Keratinocyte (primary cell): ENCODE data around the gene TECTB. TPM values are rescaled to one million over a fixed set of nuclear protein-coding genes. Genes with fewer than 3 reads are reported as not detected.

Experiments
- DNase-seq: peaks from one replicate; pipeline ENCODE4 v3.0.0-alpha.2; 2011; ENCODE audit warnings: low read depth, missing footprints, low spot score
- FAIRE-seq: peaks from 2 replicates; lab custom pipeline; 2011; peaks lifted over from hg19 to GRCh38; lab: Jason Lieb, UNC
- H2AFZ ChIP-seq: 2 replicates; pipeline ENCODE4 v1.6.0; 2012; ENCODE audit warnings: low read length, control low read depth, inconsistent platforms; ENCODE audit not compliant: control insufficient read depth
- H3K27ac ChIP-seq: 2 replicates; pipeline ENCODE4 v1.5.1; 2011; ENCODE audit warnings: low read length; ENCODE audit not compliant: control insufficient read depth, insufficient read depth
- H3K27me3 ChIP-seq: 3 replicates; pipeline ENCODE4 v1.6.0; 2011; ENCODE audit warnings: low read length; ENCODE audit not compliant: control insufficient read depth, insufficient read depth; ENCODE audit errors: extremely low read depth
- H3K36me3 ChIP-seq, 2 experiments: 2 replicates in 1 of 2; 3 replicates in 1 of 2; pipeline ENCODE4 v1.5.1; 2011; ENCODE audit warnings: low read length in 2 of 2, mild to moderate bottlenecking in 1 of 2; ENCODE audit not compliant: control insufficient read depth in 2 of 2, insufficient read depth in 2 of 2; ENCODE audit errors: extremely low read depth in 1 of 2
- H3K4me1 ChIP-seq: 3 replicates; pipeline ENCODE4 v1.5.1; 2011; ENCODE audit warnings: low read length; ENCODE audit not compliant: control insufficient read depth, insufficient read depth; ENCODE audit errors: extremely low read depth
- H3K4me2 ChIP-seq: 3 replicates; pipeline ENCODE4 v1.6.0; 2011; ENCODE audit warnings: low read depth, low read length; ENCODE audit not compliant: control insufficient read depth, insufficient read depth; ENCODE audit errors: extremely low read depth
- H3K4me3 ChIP-seq, 3 experiments: fragments of 200-600 bp in 1 of 3; sonication (generic) in 1 of 3; 2 replicates in 2 of 3; 3 replicates in 1 of 3; pipeline ENCODE4 v1.5.1; 2011 to 2016; ENCODE audit warnings: low read length in 3 of 3, mild to moderate bottlenecking in 3 of 3, control low read depth in 2 of 3, inconsistent platforms in 1 of 3, low read depth in 1 of 3, mixed read lengths in 1 of 3, mixed run types in 1 of 3, moderate library complexity in 1 of 3; ENCODE audit not compliant: control insufficient read depth in 2 of 3, insufficient read depth in 2 of 3; ENCODE audit errors: extremely low read depth in 1 of 3
- H3K79me2 ChIP-seq: 2 replicates; pipeline ENCODE4 v1.6.0; 2012; ENCODE audit warnings: low read length; ENCODE audit not compliant: control insufficient read depth, insufficient read depth
- H3K9ac ChIP-seq: 3 replicates; pipeline ENCODE4 v1.6.0; 2011; ENCODE audit warnings: low read length; ENCODE audit not compliant: control insufficient read depth, insufficient read depth; ENCODE audit errors: extremely low read depth
- H3K9me1 ChIP-seq: 3 replicates; pipeline ENCODE4 v1.6.0; 2011; ENCODE audit warnings: low read length; ENCODE audit not compliant: control insufficient read depth, insufficient read depth; ENCODE audit errors: extremely low read depth
- H3K9me3 ChIP-seq: 2 replicates; pipeline ENCODE4 v1.5.1; 2012; ENCODE audit warnings: low read depth, low read length; ENCODE audit not compliant: control insufficient read depth
- H4K20me1 ChIP-seq: 3 replicates; pipeline ENCODE4 v1.6.0; 2011; ENCODE audit warnings: low read length; ENCODE audit not compliant: control insufficient read depth, insufficient read depth; ENCODE audit errors: extremely low read depth
- EZH2 ChIP-seq: IDR thresholded peaks from one replicate; pipeline ENCODE4 v1.6.1; 2012; ENCODE audit warnings: inconsistent platforms, mild to moderate bottlenecking, low read length, moderate library complexity
- dilution Hi-C: fragments of 300-500 bp; cut with MboI; formaldehyde crosslinking; loops from one replicate; pipeline ENCODE4 v1.7.0; 2020; ENCODE audit warnings: low sequenced_read_pairs; ENCODE audit not compliant: extremely low pct_ligation_motif_present
- polyA plus RNA-seq, 5 experiments: library from polyadenylated mRNA; depleted of rRNA in 3 of 5; stranded (reverse) in 3 of 5; stranded (forward) in 1 of 5; unstranded in 1 of 5; fragments of >200 nt; gene quantifications; 1 replicate in 1 of 5; 2 replicates in 3 of 5; 3 replicates in 1 of 5; pipeline versions ENCODE4 v1.2.1 to v1.2.3, GENCODE V29; 2011 to 2012; ENCODE audit warnings: missing spikeins in 2 of 5, low read depth in 1 of 5, low replicate concordance in 1 of 5
- TF ChIP-seq, protein P1 (sequence below), 3 experiments: IDR thresholded peaks in 1 of 3; conservative IDR thresholded peaks in 1 of 3; optimal IDR thresholded peaks in 1 of 3; 2 replicates in 2 of 3; 3 replicates in 1 of 3; pipeline versions ENCODE3 to v1.5.1; 2011; ENCODE audit warnings: low read length in 3 of 3, mild to moderate bottlenecking in 3 of 3, moderate library complexity in 2 of 3, control low read depth in 1 of 3, inconsistent platforms in 1 of 3; ENCODE audit not compliant: insufficient read depth in 2 of 3; ENCODE audit errors: extremely low read depth in 1 of 3

TECTB gene
- polyA plus RNA-seq, 1 donor (not counting 4 experiments of a cell fraction or from before 2014, with no cell fraction given) = not detected

DNA sequence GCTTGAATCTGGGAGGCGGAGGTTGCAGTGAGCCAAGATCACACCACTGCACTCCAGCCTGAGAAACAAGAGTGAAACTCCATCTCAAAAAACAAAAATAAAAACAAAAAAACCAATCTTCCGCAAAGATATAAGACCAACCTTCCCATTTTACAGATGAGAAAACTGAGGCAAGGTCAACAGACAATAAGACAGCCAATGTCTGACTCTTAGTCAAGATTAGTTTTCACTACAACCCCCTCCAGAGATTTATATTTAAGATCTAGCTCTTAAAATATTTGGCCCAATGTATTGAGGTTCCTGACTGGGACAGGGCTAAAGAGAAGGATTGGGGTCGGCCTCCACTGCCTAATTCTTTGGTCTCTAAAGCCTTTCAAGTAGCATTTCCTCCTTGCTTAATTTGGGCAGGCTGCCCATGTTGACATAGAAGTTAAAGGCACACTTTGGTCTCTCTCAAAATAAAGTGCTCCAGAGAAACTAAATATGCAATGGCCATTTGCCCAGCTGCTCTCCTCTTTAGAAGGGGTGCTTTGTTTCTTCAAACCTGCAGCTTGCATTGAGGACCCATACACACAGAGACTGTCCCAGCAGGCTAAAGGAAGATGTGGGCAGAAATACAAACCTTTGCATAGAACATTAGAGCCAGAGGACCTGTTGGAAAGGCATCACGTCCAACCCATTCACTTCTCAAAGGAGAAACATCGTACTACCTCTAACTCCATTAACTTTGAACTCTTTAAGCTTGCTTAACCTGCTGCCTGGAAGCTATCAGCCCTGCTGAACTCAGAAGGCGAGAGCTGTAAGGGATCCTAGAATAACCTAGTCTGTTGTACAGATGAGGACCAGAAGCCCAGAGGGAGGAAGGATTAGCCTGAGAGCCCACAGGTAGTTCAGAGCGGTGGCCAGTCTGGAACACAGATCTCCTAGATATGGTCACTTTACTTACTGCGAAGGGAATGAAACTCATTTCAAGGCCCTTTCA, 3.9 kb downstream of the TECTB start:
- no peaks in the 10 kb centered on the region for H3K4me1 ChIP-seq
- no peak for FAIRE-seq
- no peaks in the 10 kb centered on the region for H3K36me3 ChIP-seq

GRCh38 chr10:112287844-112288243, 4.6 kb downstream of the TECTB start:
- H3K4me3 ChIP-seq = no peak overlapping the region
- no peak for DNase-seq
- dilution Hi-C loops = no loop called here

More for the DNA sequence above, 3.9 kb downstream of the TECTB start:
- no peaks in the 10 kb centered on the region for H3K9me3 ChIP-seq
- no peak overlapping the region for H3K4me2 ChIP-seq
- DNase-seq = no peak
- H3K4me3 ChIP-seq = no peak overlapping the region
- dilution Hi-C loops = no loop called here
- no peak overlapping the region for H3K27ac ChIP-seq
- H2AFZ ChIP-seq = no peak overlapping the region
- H3K27me3 ChIP-seq = no peaks in the 10 kb centered on the region
- no peak for TF ChIP-seq EZH2
- TF ChIP-seq, protein P1, sequence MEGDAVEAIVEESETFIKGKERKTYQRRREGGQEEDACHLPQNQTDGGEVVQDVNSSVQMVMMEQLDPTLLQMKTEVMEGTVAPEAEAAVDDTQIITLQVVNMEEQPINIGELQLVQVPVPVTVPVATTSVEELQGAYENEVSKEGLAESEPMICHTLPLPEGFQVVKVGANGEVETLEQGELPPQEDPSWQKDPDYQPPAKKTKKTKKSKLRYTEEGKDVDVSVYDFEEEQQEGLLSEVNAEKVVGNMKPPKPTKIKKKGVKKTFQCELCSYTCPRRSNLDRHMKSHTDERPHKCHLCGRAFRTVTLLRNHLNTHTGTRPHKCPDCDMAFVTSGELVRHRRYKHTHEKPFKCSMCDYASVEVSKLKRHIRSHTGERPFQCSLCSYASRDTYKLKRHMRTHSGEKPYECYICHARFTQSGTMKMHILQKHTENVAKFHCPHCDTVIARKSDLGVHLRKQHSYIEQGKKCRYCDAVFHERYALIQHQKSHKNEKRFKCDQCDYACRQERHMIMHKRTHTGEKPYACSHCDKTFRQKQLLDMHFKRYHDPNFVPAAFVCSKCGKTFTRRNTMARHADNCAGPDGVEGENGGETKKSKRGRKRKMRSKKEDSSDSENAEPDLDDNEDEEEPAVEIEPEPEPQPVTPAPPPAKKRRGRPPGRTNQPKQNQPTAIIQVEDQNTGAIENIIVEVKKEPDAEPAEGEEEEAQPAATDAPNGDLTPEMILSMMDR (optimal IDR thresholded peaks at IDR 0.05 in 1 of 3, IDR thresholded peaks at IDR 0.05 in 1 of 3, conservative IDR thresholded peaks at IDR 0.05 in 1 of 3; ENCODE audit: extremely low read depth in 1 of 3, insufficient read depth in 2 of 3, low read length in 3 of 3) = no peak
- no peak overlapping the region for H3K9ac ChIP-seq
- H4K20me1 ChIP-seq = no peaks in the 10 kb centered on the region
- H3K79me2 ChIP-seq = no peaks in the 10 kb centered on the region
- no peaks in the 10 kb centered on the region for H3K9me1 ChIP-seq

More at GRCh38 chr10:112287844-112288243, 4.6 kb downstream of the TECTB start:
- Histone ChIP-seq H3K9me3 (no peaks in the 10 kb centered on the region), H2AFZ (no peak overlapping the region), H3K4me2 (no peak overlapping the region), H3K4me1 (no peaks in the 10 kb centered on the region), H3K9me1 (no peaks in the 10 kb centered on the region), H3K27ac (no peak overlapping the region), H3K27me3 (no peaks in the 10 kb centered on the region), H3K79me2 (no peaks in the 10 kb centered on the region), H3K9ac (no peak overlapping the region), H3K36me3 (no peaks in the 10 kb centered on the region), H4K20me1 (no peaks in the 10 kb centered on the region)
- no peak for FAIRE-seq
- TF ChIP-seq EZH2 = no peak
- TF ChIP-seq, protein P1 (optimal IDR thresholded peaks at IDR 0.05 in 1 of 3, IDR thresholded peaks at IDR 0.05 in 1 of 3, conservative IDR thresholded peaks at IDR 0.05 in 1 of 3; ENCODE audit: extremely low read depth in 1 of 3, insufficient read depth in 2 of 3, low read length in 3 of 3) = no peak
